IMR-90 (cell line): ENCODE results near the gene HYI. TPM values are rescaled to one million over a fixed set of nuclear protein-coding genes. Genes with fewer than 3 reads are reported as not detected.

ENCODE experiments used
- ATAC-seq: fragments of 200-7000 bp; cut with Tn5 transposase; 2 replicates; pipeline ENCODE4 v1.9.1; 2020; ENCODE audit warnings: low read depth, mild to moderate bottlenecking, moderate library complexity
- BruUV-seq: library from RNA; stranded (reverse); fragments of 400-500 nt; replicated peaks from 2 replicates; lab custom pipeline; 2021; lab: Mats Ljungman, UMichigan
- CTCF ChIA-PET: fragments of 300-600 bp; formaldehyde crosslinking; extraction: SDS; loops from one replicate; lab custom pipeline; 2021; ENCODE audit warnings: antibody characterized with exemption; lab: Yijun Ruan, JAX
- POLR2A ChIA-PET: fragments of 300-600 bp; sonication (Branson Sonifier 250); formaldehyde crosslinking; loops from one replicate; lab custom pipeline; 2022; ENCODE audit warnings: antibody characterized with exemption; ENCODE audit not compliant: unreplicated experiment; lab: Charles Lee
- DNase-seq: peaks from one replicate; pipeline ENCODE4 v3.0.0; 2013
- H2AFZ ChIP-seq: replicated peaks from 2 replicates; pipeline ENCODE3; 2013; ENCODE audit warnings: low read length, mild to moderate bottlenecking; ENCODE audit not compliant: poor library complexity
- H2AK5ac ChIP-seq: 2 replicates; pipeline ENCODE4 v1.6.1; 2013; ENCODE audit warnings: low read depth, low read length, inconsistent platforms
- H2AK9ac ChIP-seq: replicated peaks from 2 replicates; pipeline ENCODE3; 2013; ENCODE audit warnings: mild to moderate bottlenecking, low read depth, low read length, moderate library complexity; ENCODE audit not compliant: poor library complexity
- H2BK120ac ChIP-seq: 2 replicates; pipeline ENCODE4 v1.6.1; 2013; ENCODE audit warnings: low read depth, low read length, inconsistent platforms
- H2BK15ac ChIP-seq: 3 replicates; pipeline ENCODE4 v1.6.1; 2013; ENCODE audit warnings: low read depth, low read length, inconsistent platforms
- H2BK20ac ChIP-seq: 2 replicates; pipeline ENCODE4 v1.6.1; 2013; ENCODE audit warnings: low read depth, mild to moderate bottlenecking, inconsistent platforms, low read length, moderate library complexity
- H2BK5ac ChIP-seq: 2 replicates; pipeline ENCODE4 v1.6.1; 2013; ENCODE audit warnings: mild to moderate bottlenecking, low read depth, low read length, inconsistent platforms; ENCODE audit not compliant: poor library complexity, severe bottlenecking
- H3K14ac ChIP-seq: replicated peaks from 2 replicates; pipeline ENCODE4 v1.6.1; 2013; ENCODE audit warnings: low read depth, low read length, inconsistent platforms
- H3K18ac ChIP-seq: 2 replicates; pipeline ENCODE4 v1.6.1; 2013; ENCODE audit warnings: low read depth, low read length, control low read depth
- H3K23ac ChIP-seq: 2 replicates; pipeline ENCODE4 v1.6.1; 2013; ENCODE audit warnings: low read depth, low read length, inconsistent platforms
- H3K27ac ChIP-seq: 2 replicates; pipeline ENCODE4 v1.5.1; 2013; ENCODE audit warnings: mild to moderate bottlenecking, control low read depth, low read length; ENCODE audit not compliant: insufficient read depth
- H3K27me3 ChIP-seq: 2 replicates; pipeline ENCODE4 v1.6.1; 2013; ENCODE audit warnings: low read length; ENCODE audit not compliant: control insufficient read depth, insufficient read depth
- H3K36me3 ChIP-seq: 2 replicates; pipeline ENCODE4 v1.6.1; 2013; ENCODE audit warnings: low read length, mixed read lengths; ENCODE audit not compliant: control insufficient read depth, insufficient read depth
- H3K4ac ChIP-seq: 2 replicates; pipeline ENCODE4 v1.6.1; 2013; ENCODE audit warnings: low read depth, low read length, inconsistent platforms
- H3K4me1 ChIP-seq: 2 replicates; pipeline ENCODE4 v1.6.1; 2013; ENCODE audit warnings: low read length, mixed read lengths; ENCODE audit not compliant: control insufficient read depth, insufficient read depth
- H3K4me2 ChIP-seq: 2 replicates; pipeline ENCODE4 v1.6.1; 2013; ENCODE audit warnings: low read depth, mild to moderate bottlenecking, control low read depth, low read length, moderate library complexity
- H3K4me3 ChIP-seq: 2 replicates; pipeline ENCODE4 v1.5.1; 2013; ENCODE audit warnings: low read depth, mild to moderate bottlenecking, control low read depth, low read length, moderate library complexity; ENCODE audit not compliant: insufficient read depth
- H3K56ac ChIP-seq: 2 replicates; pipeline ENCODE4 v1.6.1; 2013; ENCODE audit warnings: low read length, inconsistent platforms; ENCODE audit not compliant: insufficient read depth; ENCODE audit errors: extremely low read depth
- H3K79me1 ChIP-seq, 2 experiments: 2 replicates each; pipeline ENCODE4 v1.6.1; 2013; ENCODE audit warnings: low read length in 2 of 2, inconsistent platforms in 1 of 2, low read depth in 1 of 2
- H3K9ac ChIP-seq: 2 replicates; pipeline ENCODE4 v1.6.1; 2013; ENCODE audit warnings: low read depth, low read length, control low read depth
- H3K9me1 ChIP-seq: 2 replicates; pipeline ENCODE4 v1.6.1; 2013; ENCODE audit warnings: low read length, inconsistent platforms; ENCODE audit not compliant: insufficient read depth
- H3K9me3 ChIP-seq: 2 replicates; pipeline ENCODE4 v1.6.1; 2013; ENCODE audit warnings: low read length; ENCODE audit not compliant: control insufficient read depth, insufficient read depth
- H4K20me1 ChIP-seq: 2 replicates; pipeline ENCODE4 v1.6.1; 2013; ENCODE audit warnings: low read length, inconsistent platforms; ENCODE audit not compliant: insufficient read depth
- H4K5ac ChIP-seq: 2 replicates; pipeline ENCODE4 v1.6.1; 2013; ENCODE audit warnings: mild to moderate bottlenecking, low read depth, low read length, control low read depth
- H4K8ac ChIP-seq, 2 experiments: 2 replicates each; pipeline ENCODE4 v1.6.1; 2013; ENCODE audit warnings: low read depth in 2 of 2, low read length in 2 of 2, control low read depth in 1 of 2, inconsistent platforms in 1 of 2
- H4K91ac ChIP-seq: 2 replicates; pipeline ENCODE4 v1.6.1; 2013; ENCODE audit warnings: low read depth, low read length, inconsistent platforms; ENCODE audit not compliant: insufficient read depth
- BHLHE40 ChIP-seq: fragments of 150-350 bp; IDR thresholded peaks from 2 replicates; pipeline ENCODE4 v1.6.1; 2016; ENCODE audit warnings: mild to moderate bottlenecking, low read depth, low read length
- CEBPB ChIP-seq: IDR thresholded peaks from 2 replicates; pipeline ENCODE4 v1.6.1; 2012; ENCODE audit warnings: low read depth, low read length, improper control_type of control experiment
- CHD1 ChIP-seq: IDR thresholded peaks from 2 replicates; pipeline ENCODE4 v1.6.1; 2012; ENCODE audit warnings: low read depth, low read length, improper control_type of control experiment
- FOS ChIP-seq: fragments of 150-350 bp; IDR thresholded peaks from 2 replicates; pipeline ENCODE4 v1.6.1; 2016; ENCODE audit warnings: low read depth, low read length
- MAFK ChIP-seq: IDR thresholded peaks from 2 replicates; pipeline ENCODE4 v1.6.1; 2012; ENCODE audit warnings: low read depth, low read length, improper control_type of control experiment
- MAZ ChIP-seq: IDR thresholded peaks from 2 replicates; pipeline ENCODE4 v1.6.1; 2012; ENCODE audit warnings: low read depth, mild to moderate bottlenecking, low read length, improper control_type of control experiment, moderate library complexity, borderline replicate concordance
- MXI1 ChIP-seq: IDR thresholded peaks from 2 replicates; pipeline ENCODE4 v1.6.1; 2012; ENCODE audit warnings: low read depth, mild to moderate bottlenecking, low read length, moderate library complexity, borderline replicate concordance
- NFE2L2 ChIP-seq: fragments of 150-350 bp; IDR thresholded peaks from 2 replicates; pipeline ENCODE4 v1.6.1; 2016; ENCODE audit warnings: low read depth, mild to moderate bottlenecking, low read length
- POLR2A ChIP-seq: IDR thresholded peaks from 2 replicates; pipeline ENCODE4 v1.6.1; 2012; ENCODE audit warnings: mild to moderate bottlenecking, low read depth, low read length
- RAD21 ChIP-seq: IDR thresholded peaks from 2 replicates; pipeline ENCODE4 v1.6.1; 2012; ENCODE audit warnings: low read length, improper control_type of control experiment
- RCOR1 ChIP-seq: IDR thresholded peaks from 2 replicates; pipeline ENCODE4 v1.6.1; 2012; ENCODE audit warnings: mild to moderate bottlenecking, low read length, improper control_type of control experiment; ENCODE audit not compliant: insufficient replicate concordance
- RFX5 ChIP-seq: IDR thresholded peaks from 2 replicates; pipeline ENCODE4 v1.8.0; 2012; ENCODE audit warnings: low read depth, mild to moderate bottlenecking, low read length, moderate library complexity
- SMC3 ChIP-seq: fragments of 150-350 bp; IDR thresholded peaks from 2 replicates; pipeline ENCODE4 v1.6.1; 2016; ENCODE audit warnings: low read depth, mild to moderate bottlenecking, antibody characterized with exemption, low read length, moderate library complexity
- WGBS, 2 experiments: methylation state at CpG; one replicate each; pipeline versions ENCODE4 v1.1.5 to v1.1.7; 2013; ENCODE audit warnings: missing lambda C conversion rate in 2 of 2; ENCODE audit not compliant: insufficient read length in 1 of 2; ENCODE audit errors: extremely low coverage in 2 of 2; 5-methylcytosine and 5-hydroxymethylcytosine counted together
- dilution Hi-C: fragments of 300-500 bp; cut with HindIII; formaldehyde crosslinking; loops from one replicate; pipeline ENCODE4 v1.14.3; 2018; ENCODE audit warnings: low sequenced_read_pairs; ENCODE audit not compliant: unreplicated experiment
- in situ Hi-C: fragments of 300-500 bp; cut with MboI; formaldehyde crosslinking; loops from 3 replicates; pipeline ENCODE4 v1.14.3; 2019; ENCODE audit warnings: low sequenced_read_pairs, inconsistent platforms, mixed read lengths
- intact Hi-C: fragments of 100-400 bp; cut with micrococcal nuclease; formaldehyde crosslinking; loops from 2 replicates; pipeline ENCODE4 v1.10.0; 2022
- polyA plus RNA-seq, 3 experiments: library from polyadenylated mRNA; depleted of rRNA; stranded (reverse); fragments of >200 nt; gene quantifications; 2 replicates each; pipeline ENCODE4 v1.2.3, GENCODE V29; 2012; ENCODE audit warnings: low replicate concordance in 1 of 3
- total RNA-seq: library from RNA; depleted of rRNA; stranded (reverse); fragments of >200 nt; gene quantifications from 2 replicates; pipeline ENCODE4 v1.2.3, GENCODE V29; 2012
- TF ChIP-seq, protein P1 (sequence below): conservative IDR thresholded peaks from 2 replicates; pipeline ENCODE4 v1.5.1; 2012; ENCODE audit warnings: mild to moderate bottlenecking, low read depth, low read length, improper control_type of control experiment
- TF ChIP-seq, protein P2 (sequence below): fragments of 150-350 bp; IDR thresholded peaks from 2 replicates; pipeline ENCODE4 v1.6.1; 2017; ENCODE audit warnings: mild to moderate bottlenecking, antibody characterized with exemption, low read length, low read depth
- TF ChIP-seq, protein P3 (sequence below): fragments of 150-350 bp; IDR thresholded peaks from 2 replicates; pipeline ENCODE4 v1.6.1; 2016; ENCODE audit warnings: low read depth, mild to moderate bottlenecking, low read length, moderate library complexity, borderline replicate concordance

The HYI gene
- total and polyA plus RNA-seq, 2 of the 4 experiments (the other 2 are of a cell fraction): 21.5 to 53.7 TPM

DNA sequence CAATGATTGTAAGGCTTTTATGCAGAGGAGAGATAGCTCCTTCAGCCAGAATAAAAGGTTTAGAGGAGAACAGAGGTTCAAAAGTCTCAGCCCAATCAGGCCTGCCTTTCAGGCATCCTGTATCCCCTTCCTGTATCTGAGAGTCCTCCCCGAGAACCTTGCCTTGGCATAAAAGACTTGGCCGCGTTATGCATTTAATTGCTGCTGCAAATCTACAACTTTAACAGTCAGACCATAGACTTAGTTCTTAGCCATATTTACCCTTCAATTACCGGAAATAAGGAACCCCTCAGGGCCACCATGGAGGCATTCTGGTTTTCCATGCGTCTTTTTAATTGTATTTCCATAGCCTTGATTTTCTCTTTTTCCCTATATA lies 18.3 kb upstream of the HYI start:
- H3K4ac ChIP-seq: peak overlapping the region; percentile 100
- peak overlapping the region; percentile 99 for H2BK20ac ChIP-seq
- H2AK9ac ChIP-seq: peak overlapping the region; percentile 13
- ChIA-PET CTCF (no interaction called here), POLR2A (no interaction called here)
- dilution Hi-C loops (no loop called here), in situ Hi-C loops (no loop called here), intact Hi-C loops (no loop called here)
- no peak for DNase-seq
- peak overlapping the region; percentile 92 for H3K56ac ChIP-seq
- H4K91ac ChIP-seq: peak overlapping the region; percentile 81
- H3K4me2 ChIP-seq: no peak overlapping the region
- no peaks in the 10 kb centered on the region for H3K36me3 ChIP-seq
- peak overlapping the region; percentile 100 for H2BK120ac ChIP-seq
- H3K9ac ChIP-seq: 0 out of 2 replicates have a peak overlapping the region, but pooled peaks have one; percentile 20
- TF ChIP-seq FOS (no peak), CHD1 (no peak), RAD21 (no peak), MAFK (no peak), MXI1 (no peak), POLR2A (no peak), CEBPB (no peak), NFE2L2 (no peak), BHLHE40 (no peak), RFX5 (no peak), RCOR1 (no peak), MAZ (no peak), SMC3 (no peak)
- TF ChIP-seq, protein P1, sequence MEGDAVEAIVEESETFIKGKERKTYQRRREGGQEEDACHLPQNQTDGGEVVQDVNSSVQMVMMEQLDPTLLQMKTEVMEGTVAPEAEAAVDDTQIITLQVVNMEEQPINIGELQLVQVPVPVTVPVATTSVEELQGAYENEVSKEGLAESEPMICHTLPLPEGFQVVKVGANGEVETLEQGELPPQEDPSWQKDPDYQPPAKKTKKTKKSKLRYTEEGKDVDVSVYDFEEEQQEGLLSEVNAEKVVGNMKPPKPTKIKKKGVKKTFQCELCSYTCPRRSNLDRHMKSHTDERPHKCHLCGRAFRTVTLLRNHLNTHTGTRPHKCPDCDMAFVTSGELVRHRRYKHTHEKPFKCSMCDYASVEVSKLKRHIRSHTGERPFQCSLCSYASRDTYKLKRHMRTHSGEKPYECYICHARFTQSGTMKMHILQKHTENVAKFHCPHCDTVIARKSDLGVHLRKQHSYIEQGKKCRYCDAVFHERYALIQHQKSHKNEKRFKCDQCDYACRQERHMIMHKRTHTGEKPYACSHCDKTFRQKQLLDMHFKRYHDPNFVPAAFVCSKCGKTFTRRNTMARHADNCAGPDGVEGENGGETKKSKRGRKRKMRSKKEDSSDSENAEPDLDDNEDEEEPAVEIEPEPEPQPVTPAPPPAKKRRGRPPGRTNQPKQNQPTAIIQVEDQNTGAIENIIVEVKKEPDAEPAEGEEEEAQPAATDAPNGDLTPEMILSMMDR: no peak
- TF ChIP-seq, protein P2, sequence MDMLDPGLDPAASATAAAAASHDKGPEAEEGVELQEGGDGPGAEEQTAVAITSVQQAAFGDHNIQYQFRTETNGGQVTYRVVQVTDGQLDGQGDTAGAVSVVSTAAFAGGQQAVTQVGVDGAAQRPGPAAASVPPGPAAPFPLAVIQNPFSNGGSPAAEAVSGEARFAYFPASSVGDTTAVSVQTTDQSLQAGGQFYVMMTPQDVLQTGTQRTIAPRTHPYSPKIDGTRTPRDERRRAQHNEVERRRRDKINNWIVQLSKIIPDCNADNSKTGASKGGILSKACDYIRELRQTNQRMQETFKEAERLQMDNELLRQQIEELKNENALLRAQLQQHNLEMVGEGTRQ: no peak
- TF ChIP-seq, protein P3, sequence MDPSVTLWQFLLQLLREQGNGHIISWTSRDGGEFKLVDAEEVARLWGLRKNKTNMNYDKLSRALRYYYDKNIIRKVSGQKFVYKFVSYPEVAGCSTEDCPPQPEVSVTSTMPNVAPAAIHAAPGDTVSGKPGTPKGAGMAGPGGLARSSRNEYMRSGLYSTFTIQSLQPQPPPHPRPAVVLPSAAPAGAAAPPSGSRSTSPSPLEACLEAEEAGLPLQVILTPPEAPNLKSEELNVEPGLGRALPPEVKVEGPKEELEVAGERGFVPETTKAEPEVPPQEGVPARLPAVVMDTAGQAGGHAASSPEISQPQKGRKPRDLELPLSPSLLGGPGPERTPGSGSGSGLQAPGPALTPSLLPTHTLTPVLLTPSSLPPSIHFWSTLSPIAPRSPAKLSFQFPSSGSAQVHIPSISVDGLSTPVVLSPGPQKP: no peak
- no peaks in the 10 kb centered on the region for H3K9me3 ChIP-seq
- H3K14ac ChIP-seq: peak overlapping the region; percentile 97
- peak overlapping the region; percentile 92 for H2BK15ac ChIP-seq
- peak overlapping the region; percentile 97 for H3K23ac ChIP-seq
- H3K79me1 ChIP-seq: peaks cover 0 to 14% of the 10 kb centered on the region in 2 experiments; a peak in 3 of 4 replicates
- H4K20me1 ChIP-seq: no peaks in the 10 kb centered on the region
- WGBS, 2 experiments: 100% methylated on average over 1 of the region's 5 CpGs; no CpG with 5 or more reads in 1 of the 2 experiments
- ATAC-seq: no peak
- H3K4me3 ChIP-seq: no peak overlapping the region
- peak overlapping the region; percentile 92 to 95 for H4K8ac ChIP-seq
- no TSS peak for BruUV-seq
- H3K9me1 ChIP-seq: peaks cover 29% of the 10 kb centered on the region
- peaks cover 19% of the 10 kb centered on the region for H3K4me1 ChIP-seq
- H2AK5ac ChIP-seq: peak overlapping the region; percentile 99
- no peaks in the 10 kb centered on the region for H3K27me3 ChIP-seq
- H3K27ac ChIP-seq: peak overlapping the region; percentile 95
- peak overlapping the region; percentile 91 for H4K5ac ChIP-seq
- H3K18ac ChIP-seq: peak overlapping the region; percentile 93
- H2AFZ ChIP-seq: peak overlapping the region; percentile 3
- H2BK5ac ChIP-seq: peak overlapping the region; percentile 99
